HG03378 (cell line): ENCODE data around the gene RUFY4.

Experiments
- ATAC-seq: cut with Tn5 transposase; IDR thresholded peaks from one replicate; pipeline ENCODE4 v1.9.1; 2021; ENCODE audit warnings: mild to moderate bottlenecking, moderate library complexity; ENCODE audit not compliant: unreplicated experiment

Gene RUFY4

DNA sequence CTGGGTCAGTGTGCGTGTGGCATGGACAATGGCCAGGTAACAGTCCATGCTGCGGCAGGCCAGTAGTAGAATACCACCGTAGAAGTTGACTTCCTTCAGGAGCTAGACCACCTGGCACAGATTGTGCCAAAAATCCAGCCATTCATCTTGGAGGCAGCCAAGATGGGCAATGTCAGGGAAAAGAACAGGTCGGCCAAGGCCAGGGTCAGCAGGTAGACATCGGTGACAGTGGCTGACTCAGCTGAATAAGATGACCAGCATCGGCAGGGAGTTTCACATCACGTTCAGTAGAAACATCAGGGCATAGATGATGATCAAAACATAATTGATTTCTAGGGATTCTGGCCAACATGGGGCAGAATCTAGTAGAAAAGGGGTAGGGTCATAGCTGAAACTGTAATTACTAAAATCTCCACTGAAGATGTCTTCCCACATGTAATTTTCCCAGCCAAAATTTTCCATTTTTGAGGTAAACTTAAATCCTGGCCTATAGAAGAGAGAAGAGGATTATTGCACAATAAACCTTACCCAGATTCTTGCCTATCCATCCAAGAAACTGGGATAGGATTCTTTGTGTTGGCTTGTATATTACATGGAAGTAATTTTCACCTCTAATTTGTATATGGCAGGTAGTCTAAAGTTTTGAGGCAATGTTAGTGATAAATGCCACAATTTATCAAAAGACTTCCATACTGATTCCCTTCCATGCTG lies 7.9 kb upstream of the RUFY4 start:
- no peak for ATAC-seq

DNA sequence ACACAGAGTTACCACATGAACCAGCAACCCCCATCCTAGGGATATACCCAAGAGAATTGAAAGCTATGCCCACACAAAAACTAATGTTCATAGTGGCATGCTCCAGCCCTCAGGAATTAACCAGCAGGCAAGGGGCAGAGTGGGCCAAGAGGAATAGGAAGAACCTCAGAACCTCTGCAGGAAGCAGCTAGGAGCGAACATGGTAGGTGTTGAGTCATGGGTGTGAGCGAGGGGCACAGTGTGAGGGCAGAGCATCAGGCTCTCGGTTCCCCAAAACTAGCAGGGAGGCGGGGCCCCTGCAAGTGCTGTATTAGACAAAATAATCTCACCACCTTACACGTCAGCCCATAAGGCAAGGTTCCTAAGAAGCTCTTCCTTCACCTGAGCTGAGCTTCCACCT lies 5.6 kb upstream of the RUFY4 start:
- peak; percentile 87 for ATAC-seq

DNA sequence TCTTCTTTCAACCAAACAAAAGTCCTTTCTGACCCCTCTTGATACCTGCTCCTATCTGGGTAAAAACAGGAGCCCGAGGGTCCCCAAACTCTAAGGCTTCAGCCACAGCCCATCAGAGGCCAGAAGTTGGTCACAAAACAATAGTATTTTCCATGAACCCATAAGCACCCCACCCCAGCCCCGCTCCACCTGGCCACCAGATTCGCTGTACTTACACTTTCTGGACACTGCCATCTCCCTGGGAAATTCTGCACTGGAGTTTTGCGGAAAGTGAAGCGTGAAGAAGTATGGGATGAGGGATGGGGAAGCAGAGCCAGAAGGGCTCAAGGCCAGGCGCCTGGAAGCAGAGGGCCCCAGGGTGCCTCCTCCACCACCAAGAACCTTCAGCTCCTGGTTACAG lies 5.2 kb upstream of the RUFY4 start:
- no peak for ATAC-seq

DNA sequence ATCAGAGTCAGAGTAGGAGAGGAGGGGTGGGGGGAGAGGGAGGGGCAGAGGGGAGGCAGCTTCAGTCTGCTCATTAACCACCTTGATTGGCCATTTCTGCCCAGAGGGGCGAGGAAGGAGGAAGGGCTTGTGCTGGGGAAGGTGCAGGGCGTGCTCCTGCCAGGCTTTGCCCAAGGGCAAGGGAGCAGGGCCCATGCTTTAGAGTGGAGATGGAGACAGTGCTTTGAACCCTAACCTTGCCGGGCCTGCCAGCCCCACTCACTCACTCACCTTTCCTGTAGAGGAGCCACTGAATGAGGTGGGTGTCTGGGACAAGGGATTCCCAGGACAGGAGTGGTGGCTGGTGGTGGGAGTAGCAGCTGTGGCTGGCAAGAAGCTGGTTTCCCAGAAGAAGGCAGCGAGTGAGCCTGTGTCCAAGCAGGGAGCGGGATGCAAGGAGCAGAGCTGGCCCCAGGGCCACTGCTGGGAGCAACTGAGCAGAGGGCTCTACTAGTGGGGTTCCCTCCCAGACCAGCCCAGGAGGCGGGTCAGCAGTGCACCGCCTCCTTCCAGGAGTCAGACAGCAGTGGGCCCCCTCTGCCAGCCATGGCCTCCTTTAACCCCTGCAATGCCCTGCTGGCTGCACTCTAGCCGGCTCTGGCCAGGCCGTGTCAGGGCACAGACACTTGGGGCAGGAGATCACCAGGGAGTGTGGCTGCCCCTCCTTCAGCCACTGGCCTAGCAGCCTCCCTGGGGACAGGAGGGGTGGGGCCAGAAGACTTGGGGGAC lies 3.6 kb upstream of the RUFY4 start:
- no peak for ATAC-seq

DNA sequence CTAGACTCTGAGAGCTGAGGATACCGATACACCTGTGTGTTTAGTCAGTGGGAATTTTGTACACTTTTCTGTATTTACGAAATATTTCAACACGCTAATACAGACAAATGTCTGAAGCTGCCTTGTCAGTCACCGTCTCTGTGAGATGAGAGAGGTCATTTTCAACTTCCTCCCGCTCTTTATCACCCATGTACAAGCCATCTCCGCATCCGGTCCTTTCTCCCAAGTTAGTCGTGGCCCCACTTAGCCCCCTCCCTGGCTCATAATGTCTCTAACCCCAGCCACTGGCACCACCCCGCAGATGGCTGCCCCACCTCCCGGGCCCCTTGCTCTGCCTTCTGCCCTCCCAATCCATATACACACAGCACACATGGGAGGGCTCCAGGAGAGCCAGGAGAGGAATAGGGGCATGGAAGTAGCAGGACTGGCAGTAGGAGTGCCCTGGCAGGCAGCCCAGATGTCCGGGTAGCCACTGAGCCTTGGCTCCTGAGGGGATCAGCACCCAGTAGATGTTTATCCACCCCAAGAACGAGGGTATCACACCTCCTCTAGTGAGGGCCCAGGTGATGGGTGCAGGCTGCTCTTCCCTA lies 2.0 kb upstream of the RUFY4 start:
- no peak for ATAC-seq

DNA sequence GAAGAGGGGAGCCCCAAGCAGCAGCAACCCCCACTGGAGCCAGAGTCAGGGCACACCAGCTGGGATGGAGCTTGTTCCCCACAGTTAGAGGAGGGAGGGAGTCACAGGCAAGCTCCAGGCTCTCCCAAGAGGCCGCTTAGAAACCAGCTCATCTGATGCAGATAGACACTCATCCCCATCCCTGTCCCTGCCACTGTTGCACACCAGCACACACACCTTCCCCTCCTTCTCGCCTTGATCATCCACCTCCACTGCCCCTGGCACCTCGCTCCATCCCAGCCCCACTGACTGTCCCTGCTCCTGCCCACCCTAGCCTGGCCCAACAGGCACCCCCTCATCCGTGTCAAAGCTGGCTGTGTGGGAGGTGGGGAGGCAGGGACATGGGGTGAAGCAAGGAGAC lies 1.5 kb upstream of the RUFY4 start:
- ATAC-seq, result no peak

DNA sequence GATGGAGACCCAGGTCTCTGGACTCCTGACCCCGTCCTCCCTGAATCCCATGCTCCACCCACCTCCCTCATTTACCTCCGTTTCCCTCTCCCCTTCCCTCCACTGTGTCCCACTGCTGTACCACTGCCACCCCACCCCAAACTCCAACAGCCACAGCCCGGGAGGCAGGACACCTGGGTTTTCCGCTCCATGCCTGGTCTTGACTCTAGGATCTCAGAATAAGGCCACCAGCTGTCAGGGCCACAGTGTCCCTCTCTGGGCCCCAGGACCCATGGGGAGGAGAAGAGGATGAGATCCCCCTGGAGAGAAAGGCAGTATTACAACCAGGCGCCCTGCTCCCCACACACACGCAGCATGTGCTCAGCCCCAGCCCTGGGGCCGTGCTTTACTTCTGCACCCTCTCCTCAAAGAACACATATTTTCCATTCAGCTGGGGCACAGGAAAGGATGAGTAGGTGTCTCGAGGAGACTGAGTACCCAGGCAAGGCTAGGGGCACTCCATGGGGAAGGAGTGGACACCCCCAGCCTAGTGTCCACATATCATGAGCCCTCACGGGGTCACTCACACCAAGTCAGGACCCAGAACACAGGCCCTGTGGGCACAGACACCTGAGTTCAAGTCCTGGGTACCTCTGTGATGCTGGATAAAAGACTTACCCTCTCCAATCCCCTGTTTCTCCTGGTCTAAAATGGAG lies 700 bp downstream of the RUFY4 start:
- ATAC-seq, result no peak

DNA sequence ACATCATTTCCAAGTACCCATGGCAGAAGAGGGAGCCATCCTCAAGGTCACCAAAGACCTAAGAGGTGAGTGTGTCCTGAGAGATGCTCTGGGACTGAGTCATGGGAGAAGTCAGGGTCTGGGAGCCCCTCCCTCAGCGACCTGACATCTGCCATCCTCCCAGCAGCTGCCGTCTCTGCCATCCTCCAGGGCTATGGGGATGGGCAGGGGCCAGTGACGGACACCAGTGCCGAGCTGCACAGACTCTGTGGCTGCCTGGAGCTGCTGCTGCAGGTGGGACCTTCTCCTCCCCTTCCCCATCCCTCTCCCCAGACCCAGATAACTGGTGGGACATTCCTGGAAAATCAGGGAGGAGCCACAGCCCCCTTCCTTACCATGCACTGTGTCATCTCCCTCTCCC lies 1.5 kb downstream of the RUFY4 start:
- no peak for ATAC-seq

DNA sequence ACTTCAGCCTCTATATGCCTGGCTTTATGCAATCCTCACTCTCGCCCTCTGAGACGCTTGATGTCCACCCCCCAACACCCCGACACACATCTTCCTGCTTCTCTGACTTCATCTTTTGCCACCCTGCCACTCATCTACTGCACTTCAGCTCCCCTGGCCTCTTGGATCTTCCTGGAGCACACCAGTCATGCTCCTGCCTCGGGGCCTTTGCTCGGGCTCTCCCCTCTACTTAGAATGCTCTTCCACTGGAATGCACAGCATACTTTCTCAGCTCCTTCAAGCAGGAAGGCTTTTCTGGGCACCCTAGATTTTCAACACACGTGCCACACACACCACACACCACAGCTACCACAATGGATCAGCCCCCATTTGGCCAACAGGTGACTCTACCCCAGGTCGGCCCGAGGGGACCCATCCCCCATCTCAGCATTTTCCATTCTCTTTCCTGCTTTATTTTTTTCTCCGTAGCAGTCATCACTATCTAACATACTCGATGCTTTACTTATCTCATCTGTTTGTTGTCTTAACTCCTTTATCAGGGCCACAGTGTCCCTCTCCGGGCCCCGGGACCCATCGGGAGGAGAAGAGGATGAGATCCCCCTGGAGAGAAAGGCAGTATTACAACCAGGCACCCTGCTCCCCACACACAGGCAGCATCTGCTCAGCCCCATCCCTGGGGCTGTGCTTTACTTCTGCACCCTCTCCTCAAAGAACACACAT lies 2.3 kb downstream of the RUFY4 start:
- ATAC-seq, result no peak

DNA sequence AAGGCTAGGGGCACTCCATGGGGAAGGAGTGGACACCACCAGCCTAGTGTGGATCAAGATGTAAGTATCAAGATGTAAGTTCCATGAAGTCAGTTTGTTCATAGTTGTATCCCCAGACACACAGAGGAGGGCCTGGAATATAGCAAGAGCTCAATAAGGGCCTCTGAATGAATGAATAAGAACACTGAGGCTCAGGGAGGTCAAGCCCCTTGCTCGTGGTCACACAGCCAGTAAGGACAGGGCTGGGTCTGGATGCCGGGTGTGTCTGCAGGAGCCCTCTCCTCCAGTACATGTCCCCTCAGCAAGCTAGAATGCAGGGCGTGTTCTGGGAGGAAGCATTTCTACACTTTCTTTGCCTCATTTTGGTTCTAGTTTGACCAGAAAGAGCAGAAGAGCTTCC lies 2.9 kb downstream of the RUFY4 start:
- ATAC-seq, result no peak

DNA sequence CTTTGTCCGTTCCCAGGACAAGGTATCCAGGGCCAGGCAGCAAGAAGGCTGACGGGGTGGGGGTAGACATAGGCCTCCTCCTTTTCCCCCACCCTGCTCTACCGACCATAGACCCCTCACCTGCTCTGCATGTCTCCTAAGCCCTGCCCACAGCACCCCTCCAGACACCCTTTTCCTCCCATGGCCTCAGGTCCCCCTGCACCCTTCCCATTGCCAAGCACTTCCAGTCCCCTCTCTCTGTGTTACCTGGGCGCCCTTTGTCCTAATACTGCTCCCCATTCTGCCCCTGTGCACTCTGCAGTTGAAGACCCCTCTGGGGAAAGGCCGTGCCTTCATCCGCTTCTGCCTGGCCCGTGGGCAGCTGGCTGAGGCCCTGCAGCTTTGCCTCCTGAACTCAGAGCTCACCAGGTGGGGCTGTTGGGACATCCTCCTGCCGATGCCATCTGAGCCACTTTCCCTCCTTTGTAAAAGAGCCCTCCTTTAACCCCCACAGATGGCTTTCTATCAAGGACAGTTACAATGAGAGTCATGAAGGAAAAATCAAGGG lies 3.5 kb downstream of the RUFY4 start:
- no peak for ATAC-seq

DNA sequence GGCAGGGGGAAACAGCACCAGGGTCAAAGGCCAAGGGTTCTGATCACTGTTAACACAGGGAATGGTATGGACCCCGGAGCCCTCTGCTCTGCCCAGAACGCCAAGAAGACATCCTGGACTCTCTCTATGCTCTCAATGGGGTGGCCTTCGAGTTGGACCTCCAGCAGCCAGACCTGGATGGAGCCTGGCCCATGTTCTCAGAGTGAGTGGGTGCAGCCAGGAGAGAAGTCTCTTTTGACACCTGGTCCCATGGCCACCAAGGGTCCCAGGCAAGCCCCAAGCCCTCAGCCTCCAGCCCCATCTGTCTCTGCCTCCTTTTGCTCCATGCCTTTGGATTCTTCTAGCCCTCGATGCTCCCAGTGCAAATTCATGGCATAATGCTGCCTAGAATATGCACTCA lies 4.1 kb downstream of the RUFY4 start:
- no peak for ATAC-seq

DNA sequence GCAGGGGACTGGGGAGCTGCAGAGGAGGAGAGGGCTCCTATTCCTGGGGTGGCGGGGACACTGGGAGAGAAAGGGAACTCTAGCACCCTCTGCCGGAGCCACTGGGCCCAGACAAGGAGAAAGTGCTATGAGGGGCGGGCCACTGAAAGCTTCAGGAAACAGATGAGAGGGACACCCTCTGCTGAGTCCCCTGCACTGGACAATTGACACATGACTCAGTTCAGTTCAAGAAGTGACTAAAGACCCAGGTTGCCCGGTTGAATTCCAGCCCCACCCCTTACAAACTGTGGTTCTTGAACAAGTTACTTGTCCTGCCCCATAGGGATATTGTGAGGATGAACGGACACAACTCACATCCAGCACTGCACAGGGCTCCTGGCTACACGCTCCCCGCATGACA lies 5.0 kb downstream of the RUFY4 start:
- ATAC-seq, result no peak

DNA sequence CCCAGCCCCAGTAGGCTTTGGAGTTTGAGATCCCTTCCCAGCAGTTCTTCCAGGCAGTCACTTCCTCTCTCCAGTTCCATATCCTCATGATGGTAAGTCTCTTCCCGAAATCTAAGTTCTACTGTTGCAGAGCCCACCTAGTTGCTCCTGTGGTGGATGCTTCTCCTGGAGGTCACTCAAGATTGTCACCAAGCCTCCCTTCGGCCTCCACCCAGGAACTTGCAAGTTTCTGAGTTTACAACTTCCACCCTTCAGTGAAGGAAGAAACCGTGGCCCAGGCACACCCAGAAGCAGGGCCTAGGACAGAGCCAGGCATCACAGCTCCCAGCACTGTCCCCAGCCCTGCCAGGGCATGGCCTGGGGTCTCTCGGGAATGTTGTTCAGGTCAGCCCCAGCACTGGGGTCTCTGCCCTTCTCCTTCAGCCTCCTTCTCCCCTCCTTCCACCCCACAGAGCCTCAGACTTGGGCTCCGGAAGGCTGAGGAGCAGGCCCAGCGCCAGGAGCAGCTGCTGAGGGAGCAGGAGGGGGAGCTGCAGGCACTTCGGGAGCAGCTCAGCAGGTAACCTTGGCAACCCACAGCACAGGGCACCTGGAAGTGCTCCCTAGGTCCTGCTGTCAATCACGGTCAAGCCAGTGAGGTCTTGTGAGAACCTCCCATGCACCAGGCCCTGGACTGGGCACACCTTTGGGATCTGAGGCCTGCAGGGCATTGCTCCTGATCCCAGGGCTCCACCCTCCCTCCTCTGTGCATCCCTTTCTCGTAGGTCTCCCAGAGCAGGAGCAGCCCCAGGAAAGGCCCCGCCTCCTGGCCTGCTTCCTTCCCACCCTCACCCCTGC lies 7.1 kb downstream of the RUFY4 start:
- no peak for ATAC-seq

DNA sequence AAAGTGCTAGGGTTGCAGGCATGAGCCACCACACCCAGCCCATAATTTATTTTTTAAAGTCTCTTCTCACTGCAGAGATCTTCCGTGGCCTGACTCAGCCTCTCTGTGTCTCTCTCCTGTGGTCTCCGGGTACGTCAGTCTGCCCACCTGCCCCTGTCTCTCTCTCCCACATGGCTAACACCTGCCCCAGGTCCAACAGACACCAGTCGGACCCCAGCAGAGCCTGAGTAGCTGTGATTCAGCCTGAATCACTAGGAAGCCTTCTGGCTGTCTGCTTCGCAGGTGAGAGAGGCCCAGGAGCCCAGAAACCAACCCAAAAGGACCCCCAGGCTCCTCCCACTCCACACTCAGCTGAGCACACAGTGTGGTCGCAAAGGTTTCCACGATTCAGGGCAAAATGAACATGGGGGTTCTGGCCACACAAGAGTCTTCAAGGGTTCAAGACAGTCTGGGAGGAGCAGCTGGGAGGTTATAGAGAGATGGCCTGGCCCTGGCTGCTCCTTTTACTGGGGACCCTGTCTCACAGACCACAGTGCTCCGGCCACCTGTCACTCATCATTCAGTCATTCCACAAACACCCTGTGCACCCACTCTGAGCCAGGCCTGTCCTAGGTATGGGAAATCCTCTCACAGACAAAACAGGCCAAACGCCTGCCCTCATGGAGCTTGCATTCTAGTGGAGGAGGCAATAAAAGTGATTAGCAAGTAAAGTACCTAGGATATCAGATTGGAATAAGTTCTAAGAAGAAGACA lies 8.6 kb downstream of the RUFY4 start:
- ATAC-seq, result no peak

DNA sequence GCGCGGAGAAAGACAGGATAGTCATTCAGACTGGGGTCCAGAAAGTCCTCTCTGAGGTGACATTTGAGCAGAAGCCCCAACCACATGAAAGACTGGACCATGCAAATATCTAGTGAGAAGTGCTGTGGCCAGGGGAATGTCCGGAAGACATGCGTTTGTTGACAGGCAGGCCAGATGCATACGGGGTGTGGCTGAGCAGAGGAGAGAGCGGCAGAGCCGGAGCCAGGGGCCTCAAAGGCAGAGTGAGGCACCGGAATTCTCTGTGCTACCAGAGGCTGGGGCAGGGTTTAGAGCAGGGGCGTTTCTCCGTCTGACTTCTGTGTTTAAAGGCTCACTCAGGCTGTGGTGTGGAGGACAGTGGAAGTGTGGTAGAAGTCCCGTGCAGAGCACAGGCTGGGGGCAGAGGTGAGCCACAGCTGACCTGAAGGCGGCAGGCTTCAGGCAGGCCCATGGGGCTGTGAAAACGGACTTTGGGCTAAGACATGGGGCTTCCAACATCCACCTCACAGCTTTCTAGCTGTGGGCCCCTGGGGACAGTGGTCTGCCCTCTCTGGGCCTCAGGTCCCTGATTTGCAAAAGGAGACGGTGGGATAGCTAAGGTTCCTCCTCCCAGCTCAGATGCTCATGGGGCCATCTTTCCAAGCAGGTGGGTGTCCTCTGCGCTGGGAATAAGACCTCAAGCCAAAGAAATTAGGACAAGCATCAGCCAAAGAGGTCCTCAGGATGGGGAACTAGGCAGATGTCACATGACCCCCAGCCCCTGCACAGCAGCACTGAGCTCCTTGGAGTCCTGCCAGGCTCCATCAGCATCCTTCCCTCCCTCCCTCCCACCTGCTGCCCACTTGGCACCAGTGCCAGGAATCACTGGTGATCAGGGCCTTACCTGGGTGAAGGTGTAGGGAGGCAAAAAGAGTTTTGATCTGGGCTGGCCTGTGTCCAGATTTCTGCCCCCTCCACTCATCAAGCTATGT lies 11.2 kb downstream of the RUFY4 start:
- ATAC-seq, result no peak

DNA sequence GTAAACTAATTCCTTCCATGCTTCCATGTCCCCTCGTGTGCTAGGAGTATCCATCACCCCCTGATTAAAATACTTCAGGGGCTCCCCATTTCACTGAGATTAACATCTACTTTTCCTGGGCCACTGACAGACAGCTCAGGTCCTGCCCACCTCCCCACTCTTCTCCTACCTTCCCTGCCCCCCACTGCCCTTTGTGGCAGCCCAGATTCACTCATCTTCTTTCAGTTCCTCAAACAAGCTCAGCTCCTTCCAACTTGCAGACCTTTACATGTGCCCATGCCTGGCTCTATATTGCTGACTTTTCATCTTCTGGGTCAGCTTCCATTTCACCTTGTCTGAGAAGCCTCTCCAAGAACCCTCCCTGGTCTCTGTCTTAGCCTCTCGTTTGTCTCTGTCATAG lies 12.0 kb downstream of the RUFY4 start:
- peak; percentile 96 for ATAC-seq

DNA sequence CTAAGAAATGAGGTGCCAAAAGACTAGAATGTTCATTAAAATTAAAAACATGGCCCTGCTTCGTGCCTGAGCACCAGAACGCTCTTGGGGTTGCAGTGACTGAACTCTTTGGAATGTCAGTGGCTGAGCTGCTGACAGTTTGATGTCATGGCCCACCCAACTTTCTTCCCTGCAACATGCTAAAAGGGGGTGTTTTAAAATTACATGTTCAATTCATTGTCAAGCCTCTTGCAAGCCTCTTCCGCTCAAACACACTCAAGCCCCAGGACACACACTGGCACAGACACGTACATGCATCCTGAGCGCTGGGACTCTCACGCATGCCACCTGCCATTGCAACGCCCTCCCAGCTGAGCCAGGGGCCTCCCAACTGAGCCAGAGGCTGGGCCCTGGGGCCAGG lies 12.6 kb downstream of the RUFY4 start:
- ATAC-seq, result no peak
